H1 (cell line): ENCODE results near the gene KDM6B. TPM values are rescaled to one million over a fixed set of nuclear protein-coding genes. Genes with fewer than 3 reads are reported as not detected.

ENCODE experiments used
- CTCF ChIA-PET: fragments of 300-600 bp; sonication (Branson Sonifier 250); formaldehyde crosslinking; loops from one replicate; lab custom pipeline; 2021; ENCODE audit not compliant: partially characterized antibody; lab: Charles Lee
- POLR2A ChIA-PET: fragments of 300-600 bp; sonication (Branson Sonifier 250); formaldehyde crosslinking; loops from one replicate; lab custom pipeline; 2021; ENCODE audit warnings: inconsistent platforms; ENCODE audit not compliant: partially characterized antibody; lab: Charles Lee
- DNase-seq, 2 experiments: peaks; one replicate each; pipeline versions ENCODE4 v3.0.0 to v3.0.0-alpha.2; 2010 to 2022; ENCODE audit warnings: low spot score in 2 of 2, low read depth in 1 of 2, mixed read lengths in 1 of 2
- FAIRE-seq: peaks from 2 replicates; lab custom pipeline; 2011; peaks lifted over from hg19 to GRCh38; lab: Jason Lieb, UNC
- H2AFZ ChIP-seq: 2 replicates; pipeline ENCODE4 v1.8.1; 2012; ENCODE audit warnings: low read length, inconsistent platforms
- H2AK5ac ChIP-seq: 2 replicates; pipeline ENCODE4 v1.6.1; 2013; ENCODE audit warnings: low read depth, low read length
- H2BK120ac ChIP-seq: replicated peaks from 2 replicates; pipeline ENCODE3; 2013; ENCODE audit warnings: low read depth, low read length, inconsistent platforms
- H2BK12ac ChIP-seq: 2 replicates; pipeline ENCODE4 v1.6.1; 2013; ENCODE audit warnings: low read depth, low read length
- H2BK15ac ChIP-seq: 2 replicates; pipeline ENCODE4 v1.6.1; 2013; ENCODE audit warnings: low read length
- H2BK20ac ChIP-seq: 2 replicates; pipeline ENCODE4 v1.6.1; 2013; ENCODE audit warnings: low read length
- H2BK5ac ChIP-seq: 2 replicates; pipeline ENCODE4 v1.6.1; 2013; ENCODE audit warnings: low read depth, low read length
- H3K14ac ChIP-seq: 2 replicates; pipeline ENCODE4 v1.6.1; 2013; ENCODE audit warnings: inconsistent platforms; ENCODE audit not compliant: insufficient read length
- H3K18ac ChIP-seq: 2 replicates; pipeline ENCODE4 v1.6.1; 2013; ENCODE audit warnings: low read length; ENCODE audit errors: extremely low read depth
- H3K23ac ChIP-seq: 2 replicates; pipeline ENCODE4 v1.6.1; 2013; ENCODE audit warnings: inconsistent platforms; ENCODE audit not compliant: insufficient read length
- H3K23me2 ChIP-seq: 2 replicates; pipeline ENCODE4 v1.6.1; 2013; ENCODE audit warnings: low read depth, low read length
- H3K27ac ChIP-seq: 2 replicates; pipeline ENCODE4 v1.6.1; 2011; ENCODE audit warnings: low read depth, low read length, inconsistent platforms
- H3K27me3 ChIP-seq, 4 experiments: replicated peaks in 1 of 4; 1 replicate in 1 of 4; 2 replicates in 3 of 4; pipeline versions ENCODE4 v1.6.1 to v1.8.1; 2011 to 2013; ENCODE audit warnings: low read length in 3 of 4, mild to moderate bottlenecking in 3 of 4, inconsistent platforms in 2 of 4, mixed read lengths in 2 of 4, moderate library complexity in 1 of 4; ENCODE audit not compliant: control insufficient read depth in 3 of 4, insufficient read depth in 3 of 4; ENCODE audit errors: extremely low read depth in 1 of 4
- H3K36me3 ChIP-seq, 4 experiments: 2 replicates each; pipeline versions ENCODE4 v1.6.1 to v1.8.1; 2011 to 2013; ENCODE audit warnings: mild to moderate bottlenecking in 4 of 4, low read length in 3 of 4, moderate library complexity in 2 of 4, control low read depth in 1 of 4, inconsistent platforms in 1 of 4; ENCODE audit not compliant: insufficient read depth in 4 of 4, control insufficient read depth in 2 of 4
- H3K4ac ChIP-seq: replicated peaks from 2 replicates; pipeline ENCODE3; 2013; ENCODE audit warnings: low read length, low read depth, mixed read lengths, inconsistent platforms; ENCODE audit not compliant: insufficient read length
- H3K4me1 ChIP-seq, 4 experiments: replicated peaks in 1 of 4; 1 replicate in 1 of 4; 2 replicates in 3 of 4; pipeline versions ENCODE4 v1.6.1 to v1.8.1; 2011 to 2013; ENCODE audit warnings: low read length in 3 of 4, inconsistent platforms in 2 of 4, mixed read lengths in 1 of 4; ENCODE audit not compliant: insufficient read depth in 4 of 4, control insufficient read depth in 3 of 4
- H3K4me2 ChIP-seq, 2 experiments: 2 replicates each; pipeline versions ENCODE4 v1.6.1 to v1.8.1; 2011 to 2013; ENCODE audit warnings: low read depth in 2 of 2, low read length in 2 of 2, control low read depth in 1 of 2, inconsistent platforms in 1 of 2, mild to moderate bottlenecking in 1 of 2; ENCODE audit not compliant: insufficient read depth in 1 of 2
- H3K4me3 ChIP-seq, 4 experiments: fragments of 200-600, 300-600 bp in 1 of 4; sonication (generic), shearing (Covaris generic), sonication (Bioruptor Twin) in 1 of 4; 2 replicates each; pipeline versions ENCODE4 v1.5.1 to v1.8.1; 2011 to 2016; ENCODE audit warnings: low read length in 4 of 4, low read depth in 3 of 4, control low read depth in 2 of 4, inconsistent platforms in 2 of 4, mild to moderate bottlenecking in 2 of 4, mixed read lengths in 1 of 4, moderate library complexity in 1 of 4; ENCODE audit not compliant: insufficient read depth in 2 of 4; ENCODE audit errors: extremely low read depth in 1 of 4
- H3K56ac ChIP-seq: replicated peaks from 2 replicates; pipeline ENCODE3; 2013; ENCODE audit warnings: low read depth, mild to moderate bottlenecking, mixed read lengths, low read length, inconsistent platforms; ENCODE audit not compliant: insufficient read length
- H3K79me1 ChIP-seq: 2 replicates; pipeline ENCODE4 v1.6.1; 2013; ENCODE audit warnings: low read depth, low read length, control low read depth
- H3K79me2 ChIP-seq, 2 experiments: 2 replicates each; pipeline versions ENCODE4 v1.6.1 to v1.8.1; 2012 to 2013; ENCODE audit warnings: low read length in 2 of 2, mild to moderate bottlenecking in 2 of 2, inconsistent platforms in 1 of 2; ENCODE audit not compliant: insufficient read depth in 2 of 2, control insufficient read depth in 1 of 2
- H3K9ac ChIP-seq, 4 experiments: replicated peaks in 1 of 4; 1 replicate in 1 of 4; 2 replicates in 3 of 4; pipeline versions ENCODE4 v1.6.1 to v1.8.1; 2011 to 2013; ENCODE audit warnings: low read depth in 3 of 4, low read length in 3 of 4, control low read depth in 2 of 4, mild to moderate bottlenecking in 2 of 4, moderate library complexity in 2 of 4, inconsistent platforms in 1 of 4; ENCODE audit errors: extremely low read depth in 1 of 4
- H3K9me3 ChIP-seq, 2 experiments: 2 replicates each; pipeline versions ENCODE4 v1.6.1 to v1.8.1; 2012 to 2013; ENCODE audit warnings: mild to moderate bottlenecking in 2 of 2, moderate library complexity in 2 of 2, control low read depth in 1 of 2, inconsistent platforms in 1 of 2, low read depth in 1 of 2, low read length in 1 of 2, mixed read lengths in 1 of 2; ENCODE audit not compliant: insufficient read depth in 2 of 2
- H4K20me1 ChIP-seq, 2 experiments: replicated peaks in 1 of 2; 2 replicates each; pipeline versions ENCODE3 to v1.8.1; 2011 to 2013; ENCODE audit warnings: inconsistent platforms in 2 of 2, low read length in 2 of 2, mild to moderate bottlenecking in 1 of 2; ENCODE audit not compliant: insufficient read depth in 2 of 2, control insufficient read depth in 1 of 2
- H4K5ac ChIP-seq: 2 replicates; pipeline ENCODE4 v1.6.1; 2013; ENCODE audit warnings: low read length, low read depth, mixed read lengths, inconsistent platforms; ENCODE audit not compliant: insufficient read length
- H4K8ac ChIP-seq: 2 replicates; pipeline ENCODE4 v1.8.0; 2013; ENCODE audit warnings: mild to moderate bottlenecking, moderate library complexity, low read length, inconsistent platforms; ENCODE audit not compliant: insufficient read depth; ENCODE audit errors: extremely low read depth
- H4K91ac ChIP-seq: replicated peaks from 2 replicates; pipeline ENCODE3; 2013; ENCODE audit warnings: low read length, mixed read lengths, inconsistent platforms; ENCODE audit not compliant: insufficient read length
- CTBP2 ChIP-seq: IDR thresholded peaks from 2 replicates; pipeline ENCODE4 v1.7.0; 2011; ENCODE audit warnings: borderline replicate concordance, mild to moderate bottlenecking, moderate library complexity, mixed read lengths, low read length; ENCODE audit not compliant: insufficient read depth, insufficient read length
- WGBS, 2 experiments: shearing (Covaris generic) in 1 of 2; methylation state at CpG; one replicate each; pipeline versions ENCODE4 v1.1.6 to v1.1.7; 2013 to 2015; ENCODE audit warnings: low lambda C conversion rate in 2 of 2, mixed read lengths in 2 of 2, inconsistent platforms in 1 of 2, low coverage in 1 of 2, missing lambda C conversion rate in 1 of 2; ENCODE audit not compliant: insufficient replicate concordance in 2 of 2, insufficient coverage in 1 of 2, insufficient read length in 1 of 2; ENCODE audit errors: extremely low coverage in 1 of 2, missing lambda C conversion rate in 1 of 2; 5-methylcytosine and 5-hydroxymethylcytosine counted together
- polyA plus RNA-seq, 7 experiments: library from polyadenylated mRNA; depleted of rRNA in 3 of 7; stranded (reverse) in 5 of 7; unstranded in 2 of 7; fragments of >200 nt in 5 of 7; fragments of 200-250 nt in 2 of 7; gene quantifications; 1 replicate in 5 of 7; 2 replicates in 1 of 7; 4 replicates in 1 of 7; pipeline versions ENCODE4 v1.2.1 to v1.2.3, GENCODE V29; 2011 to 2013; ENCODE audit warnings: missing spikeins in 2 of 7, mixed read lengths in 2 of 7
- total RNA-seq: library from RNA; stranded (reverse); fragmentation: NEBNext Ultra II Directional; extraction: Animal tissue kit (Norgen Biotek cat#: 25700); gene quantifications from 2 replicates; pipeline ENCODE4 v1.2.1, GENCODE V29; 2021

Gene KDM6B
- total and polyA plus RNA-seq, 2 of the 8 experiments (the other 6 are each of a cell fraction or from before 2014, with no cell fraction given) = 0.48 to 3.7 TPM

GRCh38 chr17:7864995-7865650 is 31.1 kb downstream of the KDM6B start:
- H2BK12ac ChIP-seq = no peak overlapping the region

More at GRCh38 chr17:7864995-7865650, 31.1 kb downstream of the KDM6B start:
- Histone ChIP-seq H3K4me1 (no peaks in the 10 kb centered on the region; a peak in 1 of 7 replicates), H3K23ac (no peak overlapping the region), H2AFZ (no peak overlapping the region), H3K4me3 (no peak overlapping the region), H2BK20ac (no peak overlapping the region), H3K27ac (no peak overlapping the region), H2AK5ac (no peak overlapping the region), H4K91ac (no peak overlapping the region), H3K36me3 (no peaks in the 10 kb centered on the region; a peak in 1 of 8 replicates), H3K56ac (no peak overlapping the region), H3K4me2 (no peak overlapping the region), H3K4ac (no peak overlapping the region), H4K5ac (no peak overlapping the region), H3K79me2 (no peaks in the 10 kb centered on the region), H3K79me1 (no peaks in the 10 kb centered on the region), H2BK120ac (no peak overlapping the region), H4K20me1 (no peaks in the 10 kb centered on the region), H3K27me3 (no peaks in the 10 kb centered on the region), H3K23me2 (no peaks in the 10 kb centered on the region), H3K9me3 (no peaks in the 10 kb centered on the region), H3K18ac (no peak overlapping the region), H3K9ac (no peak overlapping the region), H3K14ac (no peak overlapping the region), H4K8ac (no peak overlapping the region), H2BK15ac (no peak overlapping the region), H2BK5ac (no peak overlapping the region)
- 93% methylated on average over 5 of the region's 5 CpGs; no CpG with 5 or more reads in 1 of the 2 experiments for WGBS, 2 experiments
- POLR2A ChIA-PET = interaction anchor here (0.8 to 2.7 kb wide), 2 partner anchors 8 to 10 kb away, joined by 3 to 8 read pairs; partner anchors contain the start of gene NAA38
- CTCF ChIA-PET = interaction anchor here (0.6 to 5.5 kb wide), 17 partner anchors 14 to 228 kb away, joined by 3 to 26 read pairs (median 3); no protein-coding TSS in a partner anchor
- FAIRE-seq = no peak
- DNase-seq = no peak
- TF ChIP-seq CTBP2 = no peak
